A549 (cell line): ENCODE measurements around the gene FREY1.

Experiments used
- CEBPB ChIP-seq, 2 experiments: fragments of >200 bp in 1 of 2; sonication (Bioruptor Twin) in 1 of 2; formaldehyde crosslinking in 1 of 2; IDR thresholded peaks; 2 replicates each; pipeline ENCODE4 v1.6.1; 2012 to 2016
- FOSL2 ChIP-seq, 2 experiments: fragments of 450-650 bp in 1 of 2; fragments of >200 bp in 1 of 2; sonication (Bioruptor Twin) in 1 of 2; formaldehyde crosslinking; IDR thresholded peaks; 2 replicates each; pipeline versions ENCODE4 v1.5.0 to v1.6.1; 2016 to 2020; ENCODE audit warnings: mild to moderate bottlenecking in 1 of 2, moderate library complexity in 1 of 2
- NR3C1 ChIP-seq: fragments of >200 bp; sonication (Bioruptor Twin); formaldehyde crosslinking; IDR thresholded peaks from 3 replicates; pipeline ENCODE4 v1.6.1; 2017
- SMC3 ChIP-seq: fragments of >200 bp; sonication (Bioruptor Twin); formaldehyde crosslinking; IDR thresholded peaks from 3 replicates; pipeline ENCODE4 v1.6.1; 2018; ENCODE audit warnings: inconsistent platforms
- TF ChIP-seq, protein P1 (sequence below): fragments of >200 bp; sonication (Bioruptor Twin); formaldehyde crosslinking; IDR thresholded peaks from 3 replicates; pipeline ENCODE4 v1.5.1; 2016
- TF ChIP-seq, protein P2 (sequence below): IDR thresholded peaks from 2 replicates; pipeline ENCODE4 v1.6.1; 2012; ENCODE audit warnings: low read depth, borderline replicate concordance
- TF ChIP-seq, protein P3 (sequence below): fragments of 200-600 bp; sonication (generic); IDR thresholded peaks from 2 replicates; pipeline ENCODE4 v1.6.1; 2016; ENCODE audit warnings: antibody characterized with exemption, mild to moderate bottlenecking, moderate library complexity

DNA sequence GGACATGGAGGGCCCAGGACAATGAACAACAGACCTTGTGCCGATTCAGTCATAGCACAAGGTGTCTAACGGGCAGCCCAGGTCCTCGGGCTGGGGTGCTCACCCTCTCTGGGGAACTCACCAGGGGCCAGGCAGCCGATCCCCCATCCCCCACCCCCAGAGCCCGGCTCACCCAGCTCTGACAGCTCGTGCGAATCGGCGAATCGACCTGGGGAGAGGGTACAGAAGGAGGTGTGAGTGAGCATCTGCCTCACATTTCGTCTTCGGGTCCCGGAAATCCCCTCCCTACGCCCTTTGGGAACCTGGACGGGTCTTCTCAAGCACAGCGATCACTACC, 10.2 kb upstream of the FREY1 start:
- TF ChIP-seq, protein P1, sequence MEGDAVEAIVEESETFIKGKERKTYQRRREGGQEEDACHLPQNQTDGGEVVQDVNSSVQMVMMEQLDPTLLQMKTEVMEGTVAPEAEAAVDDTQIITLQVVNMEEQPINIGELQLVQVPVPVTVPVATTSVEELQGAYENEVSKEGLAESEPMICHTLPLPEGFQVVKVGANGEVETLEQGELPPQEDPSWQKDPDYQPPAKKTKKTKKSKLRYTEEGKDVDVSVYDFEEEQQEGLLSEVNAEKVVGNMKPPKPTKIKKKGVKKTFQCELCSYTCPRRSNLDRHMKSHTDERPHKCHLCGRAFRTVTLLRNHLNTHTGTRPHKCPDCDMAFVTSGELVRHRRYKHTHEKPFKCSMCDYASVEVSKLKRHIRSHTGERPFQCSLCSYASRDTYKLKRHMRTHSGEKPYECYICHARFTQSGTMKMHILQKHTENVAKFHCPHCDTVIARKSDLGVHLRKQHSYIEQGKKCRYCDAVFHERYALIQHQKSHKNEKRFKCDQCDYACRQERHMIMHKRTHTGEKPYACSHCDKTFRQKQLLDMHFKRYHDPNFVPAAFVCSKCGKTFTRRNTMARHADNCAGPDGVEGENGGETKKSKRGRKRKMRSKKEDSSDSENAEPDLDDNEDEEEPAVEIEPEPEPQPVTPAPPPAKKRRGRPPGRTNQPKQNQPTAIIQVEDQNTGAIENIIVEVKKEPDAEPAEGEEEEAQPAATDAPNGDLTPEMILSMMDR = no peak
- TF ChIP-seq CEBPB (IDR thresholded peaks at IDR 0.05) = no peak
- TF ChIP-seq FOSL2 (IDR thresholded peaks at IDR 0.05) = no peak
- no peak for TF ChIP-seq FOSL2 (CRISPR knock-in tag; IDR thresholded peaks at IDR 0.05)
- TF ChIP-seq, protein P2, sequence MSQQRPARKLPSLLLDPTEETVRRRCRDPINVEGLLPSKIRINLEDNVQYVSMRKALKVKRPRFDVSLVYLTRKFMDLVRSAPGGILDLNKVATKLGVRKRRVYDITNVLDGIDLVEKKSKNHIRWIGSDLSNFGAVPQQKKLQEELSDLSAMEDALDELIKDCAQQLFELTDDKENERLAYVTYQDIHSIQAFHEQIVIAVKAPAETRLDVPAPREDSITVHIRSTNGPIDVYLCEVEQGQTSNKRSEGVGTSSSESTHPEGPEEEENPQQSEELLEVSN = no peak
- TF ChIP-seq, protein P3, sequence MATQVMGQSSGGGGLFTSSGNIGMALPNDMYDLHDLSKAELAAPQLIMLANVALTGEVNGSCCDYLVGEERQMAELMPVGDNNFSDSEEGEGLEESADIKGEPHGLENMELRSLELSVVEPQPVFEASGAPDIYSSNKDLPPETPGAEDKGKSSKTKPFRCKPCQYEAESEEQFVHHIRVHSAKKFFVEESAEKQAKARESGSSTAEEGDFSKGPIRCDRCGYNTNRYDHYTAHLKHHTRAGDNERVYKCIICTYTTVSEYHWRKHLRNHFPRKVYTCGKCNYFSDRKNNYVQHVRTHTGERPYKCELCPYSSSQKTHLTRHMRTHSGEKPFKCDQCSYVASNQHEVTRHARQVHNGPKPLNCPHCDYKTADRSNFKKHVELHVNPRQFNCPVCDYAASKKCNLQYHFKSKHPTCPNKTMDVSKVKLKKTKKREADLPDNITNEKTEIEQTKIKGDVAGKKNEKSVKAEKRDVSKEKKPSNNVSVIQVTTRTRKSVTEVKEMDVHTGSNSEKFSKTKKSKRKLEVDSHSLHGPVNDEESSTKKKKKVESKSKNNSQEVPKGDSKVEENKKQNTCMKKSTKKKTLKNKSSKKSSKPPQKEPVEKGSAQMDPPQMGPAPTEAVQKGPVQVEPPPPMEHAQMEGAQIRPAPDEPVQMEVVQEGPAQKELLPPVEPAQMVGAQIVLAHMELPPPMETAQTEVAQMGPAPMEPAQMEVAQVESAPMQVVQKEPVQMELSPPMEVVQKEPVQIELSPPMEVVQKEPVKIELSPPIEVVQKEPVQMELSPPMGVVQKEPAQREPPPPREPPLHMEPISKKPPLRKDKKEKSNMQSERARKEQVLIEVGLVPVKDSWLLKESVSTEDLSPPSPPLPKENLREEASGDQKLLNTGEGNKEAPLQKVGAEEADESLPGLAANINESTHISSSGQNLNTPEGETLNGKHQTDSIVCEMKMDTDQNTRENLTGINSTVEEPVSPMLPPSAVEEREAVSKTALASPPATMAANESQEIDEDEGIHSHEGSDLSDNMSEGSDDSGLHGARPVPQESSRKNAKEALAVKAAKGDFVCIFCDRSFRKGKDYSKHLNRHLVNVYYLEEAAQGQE = no peak
- no peak for TF ChIP-seq SMC3
- TF ChIP-seq NR3C1 = no peak
